K562 (cell line): ENCODE measurements around the gene PCAT6. TPM values are rescaled to one million over a fixed set of nuclear protein-coding genes. Genes with fewer than 3 reads are reported as not detected.

Source experiments
- ASH1L ChIP-seq: fragments of 450-650 bp; IDR thresholded peaks from 2 replicates; pipeline ENCODE4 v1.6.1; 2018; ENCODE audit warnings: borderline replicate concordance, mild to moderate bottlenecking, low read depth; ENCODE audit not compliant: partially characterized antibody
- HNRNPLL ChIP-seq: fragments of 200-400 bp; formaldehyde crosslinking; IDR thresholded peaks from 2 replicates; pipeline ENCODE4 v1.6.1; 2017; ENCODE audit warnings: low read length, low read depth, mild to moderate bottlenecking; ENCODE audit not compliant: poor library complexity, severe bottlenecking
- NFYB ChIP-seq: IDR thresholded peaks from 2 replicates; pipeline ENCODE4 v1.6.1; 2011; ENCODE audit warnings: mild to moderate bottlenecking, moderate library complexity; ENCODE audit not compliant: insufficient read length; ENCODE audit errors: extremely low read depth
- PCBP2 ChIP-seq: fragments of 200-400 bp; formaldehyde crosslinking; IDR thresholded peaks from 2 replicates; pipeline ENCODE4 v1.6.1; 2018; ENCODE audit warnings: low read length, low read depth, mild to moderate bottlenecking, moderate library complexity; ENCODE audit not compliant: poor library complexity, severe bottlenecking
- RFX5 ChIP-seq: IDR thresholded peaks from 2 replicates; pipeline ENCODE4 v1.6.1; 2011; ENCODE audit warnings: low read depth, mild to moderate bottlenecking, improper control_type of control experiment, low read length
- ZNF239 ChIP-seq: fragments of 250-450 bp; sonication (Bioruptor Pico); IDR thresholded peaks from 2 replicates; pipeline ENCODE4 v1.4.0; 2020; ENCODE audit warnings: mild to moderate bottlenecking
- ZNF311 ChIP-seq: fragments of 250-450 bp; sonication (Bioruptor Pico); IDR thresholded peaks from 2 replicates; pipeline ENCODE4 v1.4.0; 2020; ENCODE audit warnings: mild to moderate bottlenecking, moderate library complexity
- polyA plus RNA-seq, 8 experiments: library from polyadenylated mRNA; depleted of rRNA in 4 of 8; stranded (reverse) in 5 of 8; unstranded in 3 of 8; fragments of >200 nt; fragmentation: Nextera tagmentation in 2 of 8; fragmentation: Illumina TruSeq in 1 of 8; extraction: Ambion mirVana in 2 of 8; extraction: Trizol in 1 of 8; gene quantifications; 2 replicates each; pipeline versions ENCODE4 v1.2.1 to v1.2.3, GENCODE V29; 2011 to 2014; ENCODE audit warnings: inconsistent platforms in 1 of 8, missing spikeins in 1 of 8
- total RNA-seq, 7 experiments: library from RNA; depleted of rRNA in 6 of 7; stranded (reverse); fragments of >200 nt in 6 of 7; fragmentation: Illumina TruSeq in 2 of 7; extraction: Trizol in 2 of 7; gene quantifications; 2 replicates each; pipeline versions ENCODE4 v1.2.1 to v1.2.3, GENCODE V29; 2011 to 2021; ENCODE audit warnings: low replicate concordance in 1 of 7
- TF ChIP-seq, protein P1 (sequence below): fragments of 450-650 bp; formaldehyde crosslinking; IDR thresholded peaks from 2 replicates; pipeline ENCODE4 v1.4.0; 2020; ENCODE audit warnings: mild to moderate bottlenecking, moderate library complexity
- TF ChIP-seq, protein P2 (sequence below): sonication (generic); formaldehyde crosslinking; IDR thresholded peaks from 2 replicates; pipeline ENCODE4 v1.9.0; 2022; ENCODE audit warnings: mild to moderate bottlenecking, missing genetic modification reagents

PCAT6 gene
- total and polyA plus RNA-seq, 9 of the 15 experiments (the other 6 are each of a cell fraction or from before 2014, with no cell fraction given): 0.25 to 2.4 (median 0.54) TPM; not detected in 1

DNA sequence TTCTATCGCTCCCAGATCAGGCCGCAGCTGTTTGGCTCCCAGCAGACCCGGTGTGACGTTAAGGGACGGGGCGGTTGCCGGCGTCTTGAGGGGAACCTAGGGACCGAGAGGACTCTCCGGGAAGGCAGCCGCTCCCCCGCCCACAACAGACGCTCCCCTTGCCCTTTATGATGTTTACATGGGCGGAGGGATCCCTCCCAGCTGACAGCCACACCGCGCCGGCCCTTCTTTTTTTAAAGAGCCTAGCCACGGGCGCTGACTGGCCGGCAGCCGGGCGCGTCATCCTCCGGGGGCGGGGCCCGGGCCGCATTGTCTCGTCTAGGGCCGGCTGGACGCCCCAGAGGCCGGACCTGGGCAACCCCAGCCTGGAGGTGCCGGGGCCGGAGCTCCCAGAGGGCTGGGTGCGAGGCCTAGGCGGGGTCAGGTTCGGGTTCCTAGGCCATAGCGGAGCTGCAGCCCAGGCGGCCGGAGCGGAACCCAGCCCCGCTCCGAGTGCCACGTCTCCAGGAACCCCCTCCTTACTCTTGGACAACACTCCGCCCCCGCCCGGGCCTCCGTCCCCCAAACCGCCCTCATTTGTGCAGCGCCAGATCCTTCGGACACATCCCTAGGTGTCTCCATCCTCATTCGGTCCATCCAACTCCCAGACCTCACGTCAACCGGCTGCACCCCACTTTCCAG lies at the start of gene PCAT6 (continued):
- peak; percentile 51 for TF ChIP-seq RFX5
- TF ChIP-seq ASH1L: no peak
- TF ChIP-seq, protein P1, sequence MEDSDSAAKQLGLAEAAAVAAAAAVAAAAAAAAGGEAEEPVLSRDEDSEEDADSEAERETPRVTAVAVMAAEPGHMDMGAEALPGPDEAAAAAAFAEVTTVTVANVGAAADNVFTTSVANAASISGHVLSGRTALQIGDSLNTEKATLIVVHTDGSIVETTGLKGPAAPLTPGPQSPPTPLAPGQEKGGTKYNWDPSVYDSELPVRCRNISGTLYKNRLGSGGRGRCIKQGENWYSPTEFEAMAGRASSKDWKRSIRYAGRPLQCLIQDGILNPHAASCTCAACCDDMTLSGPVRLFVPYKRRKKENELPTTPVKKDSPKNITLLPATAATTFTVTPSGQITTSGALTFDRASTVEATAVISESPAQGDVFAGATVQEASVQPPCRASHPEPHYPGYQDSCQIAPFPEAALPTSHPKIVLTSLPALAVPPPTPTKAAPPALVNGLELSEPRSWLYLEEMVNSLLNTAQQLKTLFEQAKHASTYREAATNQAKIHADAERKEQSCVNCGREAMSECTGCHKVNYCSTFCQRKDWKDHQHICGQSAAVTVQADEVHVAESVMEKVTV: no peak
- TF ChIP-seq, protein P2, sequence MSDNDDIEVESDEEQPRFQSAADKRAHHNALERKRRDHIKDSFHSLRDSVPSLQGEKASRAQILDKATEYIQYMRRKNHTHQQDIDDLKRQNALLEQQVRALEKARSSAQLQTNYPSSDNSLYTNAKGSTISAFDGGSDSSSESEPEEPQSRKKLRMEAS (CRISPR knock-in tag): peak; percentile 54
- peak; percentile 3 for TF ChIP-seq HNRNPLL
- peak; percentile 70 for TF ChIP-seq NFYB
- no peak for TF ChIP-seq ZNF239 (CRISPR knock-in tag)
- no peak for TF ChIP-seq ZNF311
- no peak for TF ChIP-seq PCBP2
- TF ChIP-seq, all 486 proteins: peak for 165
